Astrocyte (in vitro differentiated cells and primary cell): ENCODE measurements around the gene HYDIN. TPM values are rescaled to one million over a fixed set of nuclear protein-coding genes. Genes with fewer than 3 reads are reported as not detected.
"Not testable (repeated sequence)": the region's sequence is repeated elsewhere in the genome, so short reads cannot be mapped to it uniquely, and the experiment has no call there.

Source experiments
- DNase-seq: peaks from one replicate; pipeline ENCODE4 v3.0.0-alpha.2; 2010; ENCODE audit warnings: low read depth
- FAIRE-seq: peaks from 2 replicates; lab custom pipeline; 2011; peaks lifted over from hg19 to GRCh38; lab: Jason Lieb, UNC
- H2AFZ ChIP-seq: 2 replicates; pipeline ENCODE4 v1.6.0; 2012; ENCODE audit warnings: low read depth, low read length, inconsistent platforms
- H3K27ac ChIP-seq: 2 replicates; pipeline ENCODE4 v1.5.1; 2011; ENCODE audit warnings: low read depth, low read length, inconsistent platforms
- H3K27me3 ChIP-seq: 2 replicates; pipeline ENCODE4 v1.6.0; 2011; ENCODE audit warnings: low read length, inconsistent platforms; ENCODE audit not compliant: insufficient read depth
- H3K36me3 ChIP-seq: 2 replicates; pipeline ENCODE4 v1.5.1; 2011; ENCODE audit warnings: low read length, inconsistent platforms; ENCODE audit not compliant: insufficient read depth
- H3K4me1 ChIP-seq: 2 replicates; pipeline ENCODE4 v1.5.1; 2011; ENCODE audit warnings: low read length, inconsistent platforms; ENCODE audit not compliant: insufficient read depth
- H3K4me2 ChIP-seq: 2 replicates; pipeline ENCODE4 v1.6.0; 2012; ENCODE audit warnings: low read length, inconsistent platforms
- H3K4me3 ChIP-seq: 2 replicates; pipeline ENCODE4 v1.5.1; 2011; ENCODE audit warnings: low read depth, mild to moderate bottlenecking, low read length, inconsistent platforms; ENCODE audit not compliant: insufficient read depth
- H3K79me2 ChIP-seq: 2 replicates; pipeline ENCODE4 v1.6.0; 2012; ENCODE audit warnings: mild to moderate bottlenecking, low read length, inconsistent platforms; ENCODE audit not compliant: insufficient read depth
- H3K9ac ChIP-seq: 2 replicates; pipeline ENCODE4 v1.6.0; 2012; ENCODE audit warnings: mild to moderate bottlenecking, low read length, inconsistent platforms
- H3K9me3 ChIP-seq: 2 replicates; pipeline ENCODE4 v1.5.1; 2012; ENCODE audit warnings: low read depth, mild to moderate bottlenecking, low read length, inconsistent platforms; ENCODE audit not compliant: insufficient read depth
- H4K20me1 ChIP-seq: 2 replicates; pipeline ENCODE4 v1.6.0; 2012; ENCODE audit warnings: low read length, inconsistent platforms; ENCODE audit not compliant: insufficient read depth
- H3K27ac Mint-ChIP-seq: one replicate; pipeline ENCODE4 v1.8.0; 2021; ENCODE audit warnings: mild to moderate bottlenecking, mixed read lengths; ENCODE audit not compliant: unreplicated experiment
- H3K27me3 Mint-ChIP-seq: one replicate; pipeline ENCODE4 v1.8.0; 2021; ENCODE audit warnings: low read depth, mixed read lengths; ENCODE audit not compliant: unreplicated experiment
- H3K36me3 Mint-ChIP-seq: one replicate; pipeline ENCODE4 v1.8.0; 2021; ENCODE audit warnings: low read depth, mixed read lengths; ENCODE audit not compliant: unreplicated experiment
- H3K4me1 Mint-ChIP-seq: one replicate; pipeline ENCODE4 v1.8.0; 2021; ENCODE audit warnings: low read depth, mixed read lengths; ENCODE audit not compliant: unreplicated experiment
- H3K4me3 Mint-ChIP-seq: one replicate; pipeline ENCODE4 v1.8.0; 2021; ENCODE audit warnings: mild to moderate bottlenecking, moderate library complexity, mixed read lengths; ENCODE audit not compliant: unreplicated experiment
- H3K9me3 Mint-ChIP-seq: one replicate; pipeline ENCODE4 v1.8.0; 2021; ENCODE audit warnings: mild to moderate bottlenecking, mixed read lengths; ENCODE audit not compliant: unreplicated experiment
- total RNA-seq: library from RNA; stranded (reverse); gene quantifications from 2 replicates; pipeline ENCODE4 v1.2.1, GENCODE V29; 2021

Gene HYDIN
- total RNA-seq, 1 donor from 2014 or later: 1.4 TPM

DNA sequence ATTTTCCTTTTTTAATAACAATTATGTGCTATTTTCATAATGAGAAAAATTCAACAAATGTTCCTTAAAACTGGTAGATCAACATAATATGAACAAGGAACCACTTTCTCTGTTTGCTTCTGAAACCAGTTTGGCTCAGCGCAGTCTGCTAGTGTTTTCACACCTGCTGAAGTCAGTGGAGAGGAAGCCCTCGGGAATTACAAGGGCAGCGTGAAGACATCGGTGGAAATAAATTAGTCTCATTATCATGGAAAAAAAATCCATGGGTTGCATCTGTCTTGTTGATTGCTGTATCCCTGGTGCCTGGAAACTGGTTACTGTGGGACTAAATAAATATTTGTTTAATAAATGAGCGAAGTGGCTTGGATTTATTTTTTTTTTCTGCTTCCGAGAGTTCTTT, 245.8 kb downstream of the HYDIN start:
- H4K20me1 ChIP-seq, H3K27me3 ChIP-seq, H3K27ac Mint-ChIP-seq, H3K4me3 Mint-ChIP-seq, H3K79me2 ChIP-seq, FAIRE-seq, H3K4me1 Mint-ChIP-seq, H2AFZ ChIP-seq, H3K36me3 Mint-ChIP-seq, H3K9me3 ChIP-seq, H3K9ac ChIP-seq, H3K4me2 ChIP-seq, H3K9me3 Mint-ChIP-seq, H3K4me3 ChIP-seq, H3K27me3 Mint-ChIP-seq, H3K36me3 ChIP-seq, H3K4me1 ChIP-seq, DNase-seq, H3K27ac ChIP-seq: not testable (repeated sequence)

DNA sequence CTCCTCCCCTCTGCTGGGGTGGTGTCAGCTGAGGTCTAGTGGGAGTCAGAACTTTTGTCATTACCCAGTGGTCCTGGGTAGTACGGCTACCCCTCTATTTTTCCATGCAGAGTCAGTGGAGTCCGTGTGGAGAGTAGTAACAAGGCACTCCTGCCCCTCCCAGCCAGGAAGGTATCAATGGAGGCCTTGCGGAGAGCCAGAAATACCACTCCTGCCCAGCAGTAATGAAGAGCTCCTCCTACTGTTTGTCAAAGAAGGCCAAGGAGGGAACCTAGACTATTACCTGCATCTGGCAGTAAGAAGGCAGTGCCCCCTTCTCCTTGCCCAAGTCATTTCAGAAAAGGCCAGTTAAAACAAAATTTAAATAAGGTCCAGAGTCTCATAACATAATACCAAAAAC, 262.2 kb downstream of the HYDIN start:
- not testable (repeated sequence) for H2AFZ ChIP-seq, H3K9me3 Mint-ChIP-seq, H3K4me3 ChIP-seq, H3K79me2 ChIP-seq, H3K4me1 ChIP-seq, H3K36me3 Mint-ChIP-seq, FAIRE-seq, H3K27me3 Mint-ChIP-seq, H4K20me1 ChIP-seq, DNase-seq, H3K9me3 ChIP-seq, H3K4me1 Mint-ChIP-seq, H3K9ac ChIP-seq, H3K4me3 Mint-ChIP-seq, H3K36me3 ChIP-seq, H3K4me2 ChIP-seq, H3K27me3 ChIP-seq, H3K27ac Mint-ChIP-seq, H3K27ac ChIP-seq

DNA sequence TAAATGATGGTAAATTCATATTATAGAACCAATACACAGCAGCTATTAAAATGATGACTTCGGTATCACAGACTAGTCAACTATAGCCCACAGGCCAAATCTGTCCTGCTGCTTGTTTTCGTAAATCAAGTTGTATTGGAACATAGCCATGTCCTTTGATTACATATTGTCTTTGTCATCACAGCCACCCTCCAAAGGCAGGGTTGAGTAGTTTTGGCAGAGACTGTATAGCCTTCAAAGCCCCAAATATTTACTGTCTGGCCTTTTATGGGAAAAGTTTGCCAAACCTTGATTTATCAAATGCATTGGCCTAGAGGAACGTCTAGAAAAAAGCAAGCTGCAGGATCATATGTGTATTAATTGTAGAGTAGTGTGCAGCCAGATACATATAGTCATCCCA, 270.4 kb downstream of the HYDIN start:
- not testable (repeated sequence) for H3K27ac Mint-ChIP-seq, H4K20me1 ChIP-seq, H3K36me3 Mint-ChIP-seq, H3K4me1 ChIP-seq, H3K4me2 ChIP-seq, FAIRE-seq, H3K36me3 ChIP-seq, DNase-seq, H3K9me3 Mint-ChIP-seq, H3K4me3 ChIP-seq, H2AFZ ChIP-seq, H3K4me3 Mint-ChIP-seq, H3K27ac ChIP-seq, H3K79me2 ChIP-seq, H3K9ac ChIP-seq, H3K27me3 Mint-ChIP-seq, H3K4me1 Mint-ChIP-seq, H3K9me3 ChIP-seq, H3K27me3 ChIP-seq

DNA sequence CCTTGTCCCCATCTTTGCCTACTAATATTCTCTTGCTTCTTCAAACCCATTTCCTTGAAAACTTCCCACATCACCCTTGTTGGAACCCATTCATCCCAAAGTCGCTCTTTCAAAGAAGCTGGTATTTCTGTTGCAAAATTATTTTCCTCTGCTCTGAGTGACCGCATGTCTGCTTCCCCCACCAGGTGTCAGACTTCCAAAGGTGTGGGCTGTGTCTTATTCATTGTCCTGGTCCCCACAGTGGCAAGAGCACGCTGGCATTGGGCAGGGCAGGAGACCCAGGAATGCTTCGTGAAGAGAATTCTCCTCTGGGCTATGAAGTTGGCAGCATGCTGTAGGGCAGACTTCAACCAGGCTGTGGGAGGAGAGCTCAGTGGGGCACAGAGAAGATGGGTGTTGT, 275.6 kb downstream of the HYDIN start:
- H3K4me2 ChIP-seq, H3K36me3 Mint-ChIP-seq, DNase-seq, FAIRE-seq, H3K27me3 Mint-ChIP-seq, H2AFZ ChIP-seq, H3K4me3 Mint-ChIP-seq, H3K9me3 ChIP-seq, H3K27me3 ChIP-seq, H3K79me2 ChIP-seq, H3K4me3 ChIP-seq, H3K36me3 ChIP-seq, H3K4me1 ChIP-seq, H3K9me3 Mint-ChIP-seq, H3K27ac ChIP-seq, H3K9ac ChIP-seq, H3K27ac Mint-ChIP-seq, H4K20me1 ChIP-seq, H3K4me1 Mint-ChIP-seq: not testable (repeated sequence)

DNA sequence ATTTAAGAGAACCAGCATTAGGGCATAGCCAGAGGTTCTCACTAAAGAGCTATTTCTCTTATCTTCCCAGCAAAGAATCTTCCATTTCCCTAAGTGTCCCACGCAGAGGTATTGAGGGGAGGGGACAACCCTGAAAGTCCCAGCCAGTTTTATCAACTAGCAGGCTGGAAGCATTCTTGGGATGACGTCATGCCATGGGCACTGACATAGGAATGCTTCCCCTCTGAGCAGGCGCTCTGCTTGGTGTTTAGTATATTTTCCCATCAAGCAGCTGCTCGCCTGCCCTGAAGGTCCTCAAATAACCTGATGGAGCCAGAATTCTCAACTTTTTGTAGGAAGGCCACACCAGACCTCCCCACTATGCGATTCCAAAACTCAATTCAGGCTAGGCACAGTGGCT, 276.7 kb downstream of the HYDIN start:
- H3K36me3 Mint-ChIP-seq, FAIRE-seq, H3K4me2 ChIP-seq, H3K36me3 ChIP-seq, DNase-seq, H3K27ac ChIP-seq, H2AFZ ChIP-seq, H3K9me3 ChIP-seq, H3K27me3 ChIP-seq, H3K27me3 Mint-ChIP-seq, H3K4me3 Mint-ChIP-seq, H3K4me1 ChIP-seq, H4K20me1 ChIP-seq, H3K4me3 ChIP-seq, H3K27ac Mint-ChIP-seq, H3K9ac ChIP-seq, H3K9me3 Mint-ChIP-seq, H3K4me1 Mint-ChIP-seq, H3K79me2 ChIP-seq: not testable (repeated sequence)

DNA sequence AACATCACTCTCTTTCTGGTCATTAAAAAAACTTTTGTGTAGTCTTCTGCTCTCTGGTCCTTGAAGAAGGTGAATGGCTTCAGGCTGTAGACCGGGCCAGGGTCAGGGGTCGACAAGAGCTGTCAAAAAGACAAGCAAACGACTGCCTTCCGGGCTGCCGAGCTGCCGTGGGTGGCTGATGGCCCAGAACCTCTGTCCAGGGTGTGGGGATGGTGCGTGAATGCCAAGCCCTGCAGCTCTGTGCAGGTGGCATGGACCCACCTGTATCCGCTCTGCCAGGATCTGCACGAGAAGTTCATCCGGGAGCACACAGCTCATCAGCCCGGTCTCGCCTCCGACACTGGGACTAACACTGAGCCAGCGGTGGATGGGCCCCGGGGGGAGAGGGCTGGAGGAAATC, 287.0 kb downstream of the HYDIN start:
- H3K4me2 ChIP-seq, FAIRE-seq, H3K36me3 Mint-ChIP-seq: not testable (repeated sequence)

More for the DNA sequence above, 287.0 kb downstream of the HYDIN start:
- H3K27me3 Mint-ChIP-seq, H3K79me2 ChIP-seq, H3K4me1 ChIP-seq, H4K20me1 ChIP-seq, H3K9me3 Mint-ChIP-seq, H3K36me3 ChIP-seq, H3K4me3 Mint-ChIP-seq, H3K4me3 ChIP-seq, H3K27ac ChIP-seq, H3K27me3 ChIP-seq, H3K9ac ChIP-seq, H3K9me3 ChIP-seq, H3K4me1 Mint-ChIP-seq, DNase-seq, H2AFZ ChIP-seq, H3K27ac Mint-ChIP-seq: not testable (repeated sequence)
